WTC11 (cell line): ENCODE data around the gene ARHGAP26. TPM values are rescaled to one million over a fixed set of nuclear protein-coding genes. Genes with fewer than 3 reads are reported as not detected.

ENCODE experiments used
- ATAC-seq: fragments of 200-7000 bp; cut with Tn5 transposase; 2 replicates; pipeline ENCODE4 v1.10.0; 2021; ENCODE audit warnings: mild to moderate bottlenecking, moderate library complexity
- CTCF ChIA-PET: fragments of 300-600 bp; sonication (Branson Sonifier 250); formaldehyde crosslinking; loops from one replicate; lab custom pipeline; 2021; ENCODE audit warnings: antibody characterized with exemption; lab: Charles Lee
- POLR2A ChIA-PET: fragments of 350-600 bp; sonication (Branson Sonifier 250); formaldehyde crosslinking; loops from one replicate; lab custom pipeline; 2021; ENCODE audit warnings: antibody characterized with exemption; lab: Charles Lee
- DNase-seq: peaks from one replicate; pipeline ENCODE4 v3.0.0; 2021; ENCODE audit warnings: low spot score
- H3K27ac Mint-ChIP-seq: 2 replicates; pipeline ENCODE4 v1.8.0; 2021; ENCODE audit warnings: mixed read lengths
- H3K27me3 Mint-ChIP-seq: 2 replicates; pipeline ENCODE4 v1.8.0; 2021; ENCODE audit warnings: low read depth, mild to moderate bottlenecking, moderate library complexity, mixed read lengths
- H3K36me3 Mint-ChIP-seq: 2 replicates; pipeline ENCODE4 v1.8.0; 2021; ENCODE audit warnings: mixed read lengths
- H3K4me1 Mint-ChIP-seq: 2 replicates; pipeline ENCODE4 v1.8.0; 2022; ENCODE audit warnings: mixed read lengths
- H3K4me3 Mint-ChIP-seq: 2 replicates; pipeline ENCODE4 v1.8.0; 2021; ENCODE audit warnings: mild to moderate bottlenecking, moderate library complexity, mixed read lengths
- H3K9me3 Mint-ChIP-seq: 2 replicates; pipeline ENCODE4 v1.8.0; 2021; ENCODE audit warnings: mixed read lengths
- CDX4 ChIP-seq: fragments of 250-450 bp; sonication (Bioruptor Pico); IDR thresholded peaks from 2 replicates; pipeline ENCODE4 v1.9.0; 2021; ENCODE audit warnings: moderate library complexity, mild to moderate bottlenecking, inconsistent platforms, borderline replicate concordance
- CREB1 ChIP-seq: sonication (generic); formaldehyde crosslinking; IDR thresholded peaks from 2 replicates; pipeline ENCODE4 v1.8.0; 2023; ENCODE audit warnings: mild to moderate bottlenecking, missing genetic modification reagents
- CREM ChIP-seq: sonication (generic); formaldehyde crosslinking; IDR thresholded peaks from 2 replicates; pipeline ENCODE4 v1.8.1; 2022; ENCODE audit warnings: mild to moderate bottlenecking, missing genetic modification reagents, moderate library complexity
- ESRRA ChIP-seq: sonication (generic); formaldehyde crosslinking; IDR thresholded peaks from 2 replicates; pipeline ENCODE4 v1.8.1; 2022; ENCODE audit warnings: mild to moderate bottlenecking, missing genetic modification reagents, borderline replicate concordance
- JAZF1 ChIP-seq: fragments of 250-450 bp; sonication (Bioruptor Pico); IDR thresholded peaks from 2 replicates; pipeline ENCODE4 v1.9.0; 2021; ENCODE audit warnings: moderate library complexity, mild to moderate bottlenecking, inconsistent platforms
- NR1H2 ChIP-seq: sonication (generic); formaldehyde crosslinking; IDR thresholded peaks from 2 replicates; pipeline ENCODE4 v1.9.0; 2021; ENCODE audit warnings: mild to moderate bottlenecking, moderate library complexity, missing genetic modification reagents
- USF1 ChIP-seq: sonication (generic); formaldehyde crosslinking; IDR thresholded peaks from 2 replicates; pipeline ENCODE4 v1.8.0; 2022; ENCODE audit warnings: mild to moderate bottlenecking, missing genetic modification reagents
- ZNF425 ChIP-seq: fragments of 250-450 bp; sonication (Bioruptor Pico); conservative IDR thresholded peaks from 2 replicates; pipeline ENCODE4 v1.9.0; 2021; ENCODE audit warnings: mild to moderate bottlenecking
- ZNF532 ChIP-seq: fragments of 250-450 bp; sonication (Bioruptor Pico); IDR thresholded peaks from 2 replicates; pipeline ENCODE4 v1.9.0; 2021; ENCODE audit warnings: mild to moderate bottlenecking, borderline replicate concordance
- ZNF671 ChIP-seq: fragments of 250-450 bp; sonication (Bioruptor Pico); IDR thresholded peaks from 2 replicates; pipeline ENCODE4 v1.8.0; 2021; ENCODE audit warnings: mild to moderate bottlenecking
- ZSCAN18 ChIP-seq: fragments of 250-450 bp; sonication (Bioruptor Pico); IDR thresholded peaks from 2 replicates; pipeline ENCODE4 v2.1.2; 2022; ENCODE audit warnings: mild to moderate bottlenecking, moderate library complexity
- total RNA-seq: library from RNA; stranded (reverse); gene quantifications from 3 replicates; pipeline ENCODE4 v1.2.3, GENCODE V29; 2021
- TF ChIP-seq, protein P1 (sequence below): sonication (generic); formaldehyde crosslinking; IDR thresholded peaks from 2 replicates; pipeline ENCODE4 v1.8.0; 2023; ENCODE audit warnings: missing genetic modification reagents
- TF ChIP-seq, protein P2 (sequence below): sonication (generic); formaldehyde crosslinking; conservative IDR thresholded peaks from 2 replicates; pipeline ENCODE4 v1.8.1; 2022; ENCODE audit warnings: mild to moderate bottlenecking, missing genetic modification reagents
- TF ChIP-seq, protein P3 (sequence below): sonication (generic); formaldehyde crosslinking; IDR thresholded peaks from 2 replicates; pipeline ENCODE4 v1.8.1; 2023; ENCODE audit warnings: mild to moderate bottlenecking, missing genetic modification reagents, borderline replicate concordance

ARHGAP26 gene
- total RNA-seq, 1 experiment from 2014 or later: 22.3 TPM

DNA sequence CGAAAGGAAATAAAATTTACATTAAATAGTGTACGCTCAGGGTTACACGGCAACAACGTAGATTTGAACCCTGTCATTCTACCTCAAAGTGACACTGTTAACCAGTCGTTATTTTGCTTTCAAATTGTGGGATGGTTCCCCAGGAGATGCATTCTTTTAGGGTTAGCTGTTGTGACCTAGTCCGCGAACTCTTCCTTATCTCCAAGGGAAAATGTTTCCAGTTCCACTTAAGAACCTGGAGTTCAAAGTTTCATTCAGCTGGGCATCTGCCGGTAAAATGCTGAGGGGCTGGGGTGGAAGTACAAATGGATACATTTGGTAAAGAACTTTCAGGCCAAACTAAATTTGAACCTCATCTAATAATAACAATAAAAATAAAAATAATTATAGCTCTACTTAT lies 368.7 kb downstream of the ARHGAP26 start:
- DNase-seq (no peak), ATAC-seq (no peak)
- TF ChIP-seq ZNF671 (CRISPR knock-in tag): no peak
- TF ChIP-seq, protein P1, sequence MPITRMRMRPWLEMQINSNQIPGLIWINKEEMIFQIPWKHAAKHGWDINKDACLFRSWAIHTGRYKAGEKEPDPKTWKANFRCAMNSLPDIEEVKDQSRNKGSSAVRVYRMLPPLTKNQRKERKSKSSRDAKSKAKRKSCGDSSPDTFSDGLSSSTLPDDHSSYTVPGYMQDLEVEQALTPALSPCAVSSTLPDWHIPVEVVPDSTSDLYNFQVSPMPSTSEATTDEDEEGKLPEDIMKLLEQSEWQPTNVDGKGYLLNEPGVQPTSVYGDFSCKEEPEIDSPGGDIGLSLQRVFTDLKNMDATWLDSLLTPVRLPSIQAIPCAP (CRISPR knock-in tag): no peak
- TF ChIP-seq, protein P2, sequence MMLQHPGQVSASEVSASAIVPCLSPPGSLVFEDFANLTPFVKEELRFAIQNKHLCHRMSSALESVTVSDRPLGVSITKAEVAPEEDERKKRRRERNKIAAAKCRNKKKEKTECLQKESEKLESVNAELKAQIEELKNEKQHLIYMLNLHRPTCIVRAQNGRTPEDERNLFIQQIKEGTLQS: no peak
- no peak for TF ChIP-seq CREB1 (CRISPR knock-in tag)
- no peak for TF ChIP-seq ZSCAN18
- TF ChIP-seq NR1H2 (CRISPR knock-in tag): no peak
- no peak for TF ChIP-seq ZNF425
- TF ChIP-seq JAZF1: no peak
- TF ChIP-seq, protein P3, sequence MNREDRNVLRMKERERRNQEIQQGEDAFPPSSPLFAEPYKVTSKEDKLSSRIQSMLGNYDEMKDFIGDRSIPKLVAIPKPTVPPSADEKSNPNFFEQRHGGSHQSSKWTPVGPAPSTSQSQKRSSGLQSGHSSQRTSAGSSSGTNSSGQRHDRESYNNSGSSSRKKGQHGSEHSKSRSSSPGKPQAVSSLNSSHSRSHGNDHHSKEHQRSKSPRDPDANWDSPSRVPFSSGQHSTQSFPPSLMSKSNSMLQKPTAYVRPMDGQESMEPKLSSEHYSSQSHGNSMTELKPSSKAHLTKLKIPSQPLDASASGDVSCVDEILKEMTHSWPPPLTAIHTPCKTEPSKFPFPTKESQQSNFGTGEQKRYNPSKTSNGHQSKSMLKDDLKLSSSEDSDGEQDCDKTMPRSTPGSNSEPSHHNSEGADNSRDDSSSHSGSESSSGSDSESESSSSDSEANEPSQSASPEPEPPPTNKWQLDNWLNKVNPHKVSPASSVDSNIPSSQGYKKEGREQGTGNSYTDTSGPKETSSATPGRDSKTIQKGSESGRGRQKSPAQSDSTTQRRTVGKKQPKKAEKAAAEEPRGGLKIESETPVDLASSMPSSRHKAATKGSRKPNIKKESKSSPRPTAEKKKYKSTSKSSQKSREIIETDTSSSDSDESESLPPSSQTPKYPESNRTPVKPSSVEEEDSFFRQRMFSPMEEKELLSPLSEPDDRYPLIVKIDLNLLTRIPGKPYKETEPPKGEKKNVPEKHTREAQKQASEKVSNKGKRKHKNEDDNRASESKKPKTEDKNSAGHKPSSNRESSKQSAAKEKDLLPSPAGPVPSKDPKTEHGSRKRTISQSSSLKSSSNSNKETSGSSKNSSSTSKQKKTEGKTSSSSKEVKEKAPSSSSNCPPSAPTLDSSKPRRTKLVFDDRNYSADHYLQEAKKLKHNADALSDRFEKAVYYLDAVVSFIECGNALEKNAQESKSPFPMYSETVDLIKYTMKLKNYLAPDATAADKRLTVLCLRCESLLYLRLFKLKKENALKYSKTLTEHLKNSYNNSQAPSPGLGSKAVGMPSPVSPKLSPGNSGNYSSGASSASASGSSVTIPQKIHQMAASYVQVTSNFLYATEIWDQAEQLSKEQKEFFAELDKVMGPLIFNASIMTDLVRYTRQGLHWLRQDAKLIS (CRISPR knock-in tag): no peak
- TF ChIP-seq ZNF532: no peak
- TF ChIP-seq CDX4 (CRISPR knock-in tag): no peak
- TF ChIP-seq CREM (CRISPR knock-in tag): no peak
- TF ChIP-seq ESRRA (CRISPR knock-in tag): no peak
- no peak for TF ChIP-seq USF1 (CRISPR knock-in tag)
- Mint-ChIP-seq H3K27ac (no peak overlapping the region), H3K4me1 (no peaks in the 10 kb centered on the region; the same call in 1 of the 2 replicates), H3K27me3 (no peaks in the 10 kb centered on the region), H3K36me3 (no peaks in the 10 kb centered on the region), H3K4me3 (no peak overlapping the region), H3K9me3 (no peaks in the 10 kb centered on the region)
- CTCF ChIA-PET: interaction anchor here (1.2 kb wide), 1 partner anchor 20 kb away, joined by 3 read pairs; no protein-coding TSS in a partner anchor
- POLR2A ChIA-PET: no interaction called here
